Ishikawa (cell line): ENCODE measurements around the gene LARP4B.

Experiments
- CEBPB ChIP-seq: IDR thresholded peaks from 2 replicates; pipeline ENCODE4 v1.6.1; 2012
- CREB1 ChIP-seq: IDR thresholded peaks from 2 replicates; pipeline ENCODE4 v1.6.1; 2012; ENCODE audit warnings: low read depth
- EGR1 ChIP-seq: IDR thresholded peaks from 2 replicates; pipeline ENCODE4 v1.6.1; 2012
- EP300 ChIP-seq: IDR thresholded peaks from 2 replicates; pipeline ENCODE4 v1.6.1; 2012; ENCODE audit warnings: borderline replicate concordance
- FOXM1 ChIP-seq: IDR thresholded peaks from 2 replicates; pipeline ENCODE4 v1.6.1; 2012; ENCODE audit warnings: low read depth, borderline replicate concordance
- NFIC ChIP-seq: IDR thresholded peaks from 2 replicates; pipeline ENCODE4 v1.6.1; 2012
- RAD21 ChIP-seq: IDR thresholded peaks from 2 replicates; pipeline ENCODE4 v1.6.1; 2012; ENCODE audit warnings: low read depth
- TAF1 ChIP-seq: IDR thresholded peaks from 2 replicates; pipeline ENCODE4 v1.6.1; 2012; ENCODE audit warnings: low read depth, mild to moderate bottlenecking
- TCF12 ChIP-seq: IDR thresholded peaks from 2 replicates; pipeline ENCODE4 v1.6.1; 2012; ENCODE audit warnings: low read depth
- TEAD4 ChIP-seq: IDR thresholded peaks from 2 replicates; pipeline ENCODE4 v1.6.1; 2012
- YY1 ChIP-seq: IDR thresholded peaks from 2 replicates; pipeline ENCODE4 v1.6.1; 2012; ENCODE audit warnings: low read depth
- ZBTB7A ChIP-seq: IDR thresholded peaks from 2 replicates; pipeline ENCODE4 v1.6.1; 2012; ENCODE audit warnings: low read depth
- TF ChIP-seq, protein P1 (sequence below): IDR thresholded peaks from 2 replicates; pipeline ENCODE4 v1.6.1; 2012
- TF ChIP-seq, protein P2 (sequence below): IDR thresholded peaks from 2 replicates; pipeline ENCODE4 v1.6.1; 2012; ENCODE audit warnings: low read depth, mild to moderate bottlenecking
- TF ChIP-seq, protein P3 (sequence below): IDR thresholded peaks from 2 replicates; pipeline ENCODE4 v1.6.1; 2012

LARP4B gene

DNA sequence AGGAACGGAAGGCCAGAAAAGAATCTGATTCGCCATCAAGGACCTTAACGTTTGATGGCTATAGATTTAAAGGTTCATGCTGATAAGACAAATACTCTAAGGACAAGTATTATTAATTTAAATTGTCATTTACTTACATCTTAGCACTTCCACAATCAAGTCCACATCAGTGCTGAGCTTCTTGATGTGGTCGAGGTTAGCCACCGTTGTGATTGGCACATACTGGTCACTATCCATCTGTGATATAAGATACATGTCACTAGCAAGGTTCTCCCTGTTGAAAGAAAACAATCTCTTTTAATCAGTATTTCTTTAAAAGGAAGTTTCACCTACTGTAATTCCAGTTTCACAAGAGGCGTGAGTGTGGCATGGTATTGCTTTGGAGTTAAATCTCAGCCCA lies 88.7 kb downstream of the LARP4B start:
- no peak for TF ChIP-seq TAF1
- no peak for TF ChIP-seq ZBTB7A
- TF ChIP-seq EP300, result no peak
- TF ChIP-seq RAD21, result no peak
- no peak for TF ChIP-seq CREB1
- TF ChIP-seq YY1, result no peak
- TF ChIP-seq NFIC, result no peak
- no peak for TF ChIP-seq FOXM1
- no peak for TF ChIP-seq EGR1
- TF ChIP-seq, protein P1, sequence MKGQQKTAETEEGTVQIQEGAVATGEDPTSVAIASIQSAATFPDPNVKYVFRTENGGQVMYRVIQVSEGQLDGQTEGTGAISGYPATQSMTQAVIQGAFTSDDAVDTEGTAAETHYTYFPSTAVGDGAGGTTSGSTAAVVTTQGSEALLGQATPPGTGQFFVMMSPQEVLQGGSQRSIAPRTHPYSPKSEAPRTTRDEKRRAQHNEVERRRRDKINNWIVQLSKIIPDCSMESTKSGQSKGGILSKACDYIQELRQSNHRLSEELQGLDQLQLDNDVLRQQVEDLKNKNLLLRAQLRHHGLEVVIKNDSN, result no peak
- TF ChIP-seq CEBPB, result no peak
- no peak for TF ChIP-seq TCF12
- TF ChIP-seq, protein P2, sequence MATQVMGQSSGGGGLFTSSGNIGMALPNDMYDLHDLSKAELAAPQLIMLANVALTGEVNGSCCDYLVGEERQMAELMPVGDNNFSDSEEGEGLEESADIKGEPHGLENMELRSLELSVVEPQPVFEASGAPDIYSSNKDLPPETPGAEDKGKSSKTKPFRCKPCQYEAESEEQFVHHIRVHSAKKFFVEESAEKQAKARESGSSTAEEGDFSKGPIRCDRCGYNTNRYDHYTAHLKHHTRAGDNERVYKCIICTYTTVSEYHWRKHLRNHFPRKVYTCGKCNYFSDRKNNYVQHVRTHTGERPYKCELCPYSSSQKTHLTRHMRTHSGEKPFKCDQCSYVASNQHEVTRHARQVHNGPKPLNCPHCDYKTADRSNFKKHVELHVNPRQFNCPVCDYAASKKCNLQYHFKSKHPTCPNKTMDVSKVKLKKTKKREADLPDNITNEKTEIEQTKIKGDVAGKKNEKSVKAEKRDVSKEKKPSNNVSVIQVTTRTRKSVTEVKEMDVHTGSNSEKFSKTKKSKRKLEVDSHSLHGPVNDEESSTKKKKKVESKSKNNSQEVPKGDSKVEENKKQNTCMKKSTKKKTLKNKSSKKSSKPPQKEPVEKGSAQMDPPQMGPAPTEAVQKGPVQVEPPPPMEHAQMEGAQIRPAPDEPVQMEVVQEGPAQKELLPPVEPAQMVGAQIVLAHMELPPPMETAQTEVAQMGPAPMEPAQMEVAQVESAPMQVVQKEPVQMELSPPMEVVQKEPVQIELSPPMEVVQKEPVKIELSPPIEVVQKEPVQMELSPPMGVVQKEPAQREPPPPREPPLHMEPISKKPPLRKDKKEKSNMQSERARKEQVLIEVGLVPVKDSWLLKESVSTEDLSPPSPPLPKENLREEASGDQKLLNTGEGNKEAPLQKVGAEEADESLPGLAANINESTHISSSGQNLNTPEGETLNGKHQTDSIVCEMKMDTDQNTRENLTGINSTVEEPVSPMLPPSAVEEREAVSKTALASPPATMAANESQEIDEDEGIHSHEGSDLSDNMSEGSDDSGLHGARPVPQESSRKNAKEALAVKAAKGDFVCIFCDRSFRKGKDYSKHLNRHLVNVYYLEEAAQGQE, result no peak
- TF ChIP-seq TEAD4, result no peak
- TF ChIP-seq, protein P3, sequence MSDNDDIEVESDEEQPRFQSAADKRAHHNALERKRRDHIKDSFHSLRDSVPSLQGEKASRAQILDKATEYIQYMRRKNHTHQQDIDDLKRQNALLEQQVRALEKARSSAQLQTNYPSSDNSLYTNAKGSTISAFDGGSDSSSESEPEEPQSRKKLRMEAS, result no peak

DNA sequence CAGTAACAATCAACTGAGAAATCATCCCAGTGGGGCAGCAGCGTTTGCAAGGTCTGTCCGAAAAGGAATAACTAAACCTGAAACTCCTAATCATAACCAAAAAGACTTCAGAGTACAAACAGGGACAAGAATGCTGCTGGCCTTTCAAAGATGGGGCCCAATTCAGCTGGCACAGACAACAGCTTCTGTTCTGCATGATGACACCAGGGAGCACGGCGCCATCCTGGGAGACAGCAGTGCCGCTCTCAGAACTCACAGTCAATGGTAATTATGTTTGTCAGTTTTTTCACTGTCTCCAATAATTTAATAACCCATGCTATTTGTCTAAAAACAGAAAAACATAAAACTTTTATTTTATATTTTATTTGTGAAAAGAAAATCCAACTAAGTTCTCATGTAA lies 90.0 kb downstream of the LARP4B start:
- TF ChIP-seq TAF1 (no peak), TEAD4 (no peak), CREB1 (no peak), YY1 (no peak), FOXM1 (no peak), EGR1 (no peak)
- TF ChIP-seq, protein P3, result no peak

DNA sequence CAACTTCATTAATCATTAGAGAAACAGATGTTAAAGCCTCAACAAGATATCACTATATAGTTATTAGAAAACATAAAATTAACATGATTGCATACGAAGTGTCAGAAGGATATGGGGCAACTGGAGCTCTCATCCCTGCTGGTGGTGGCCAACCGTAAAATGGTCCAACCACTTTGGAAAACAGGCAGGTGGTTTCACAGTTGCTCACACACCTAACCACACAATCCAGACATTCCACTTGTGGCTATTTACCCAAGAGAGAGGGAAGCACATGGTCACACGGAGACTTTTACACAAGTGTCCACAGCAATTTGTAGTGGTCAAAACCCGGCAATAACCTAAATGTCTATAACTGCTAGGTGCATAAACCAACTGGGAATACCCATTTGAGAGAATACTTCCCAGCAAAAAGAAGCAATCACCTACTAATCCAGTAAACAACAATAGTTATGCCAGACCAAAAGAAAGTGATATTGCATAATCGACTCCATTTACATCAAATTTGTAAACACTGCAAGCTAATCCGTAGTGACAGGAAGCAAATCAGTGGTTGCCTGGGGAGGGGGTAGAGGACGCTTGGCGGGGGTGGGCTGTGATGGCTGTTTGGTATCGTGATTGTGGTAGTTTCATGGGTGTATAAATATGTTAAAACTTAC lies 91.8 kb downstream of the LARP4B start:
- TF ChIP-seq, protein P1, result no peak
- TF ChIP-seq CREB1 (no peak), FOXM1 (no peak), EGR1 (no peak), TCF12 (no peak), NFIC (no peak), TEAD4 (no peak)
- TF ChIP-seq, protein P3, result no peak

DNA sequence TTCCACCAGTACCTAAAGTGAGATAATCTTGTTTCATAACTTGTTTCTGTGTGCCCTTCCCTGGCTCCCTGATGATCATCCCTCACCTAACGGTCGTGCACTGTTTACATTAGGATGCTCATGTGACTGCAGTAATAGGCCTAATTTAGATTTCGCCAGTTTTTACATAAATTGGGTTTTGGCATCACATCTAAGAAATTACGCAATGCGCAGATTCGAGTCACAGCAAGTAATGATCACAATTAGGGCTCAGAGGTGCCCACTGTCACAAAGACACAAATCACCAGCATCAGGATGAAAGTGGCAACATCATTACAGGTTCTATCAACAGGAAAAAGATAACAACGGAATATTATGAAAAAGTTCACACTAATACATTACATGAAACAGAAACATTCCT lies 94.7 kb downstream of the LARP4B start:
- no peak for TF ChIP-seq EGR1
- 0 out of 2 replicates have a peak, but pooled peaks have one; percentile 55 for TF ChIP-seq CEBPB

DNA sequence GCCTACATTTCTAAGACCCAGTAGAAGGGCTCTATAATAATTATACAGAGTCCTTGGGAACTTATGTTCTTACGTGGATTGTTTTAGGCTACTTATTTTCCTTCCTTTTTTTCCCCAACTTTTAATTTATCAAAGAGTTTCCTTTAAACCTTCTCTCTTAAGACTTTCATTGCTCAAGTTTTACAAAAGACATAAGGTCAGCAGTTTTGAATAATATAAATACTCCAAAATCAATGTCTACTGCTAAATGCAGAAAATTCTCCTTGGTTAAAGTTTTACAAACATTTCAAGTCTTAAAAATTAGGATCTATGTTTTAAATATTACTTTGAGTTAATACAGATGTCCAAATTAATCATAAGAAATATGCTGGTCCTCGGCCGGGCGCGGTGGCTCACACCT lies 97.0 kb downstream of the LARP4B start:
- TF ChIP-seq, protein P2, result no peak
- TF ChIP-seq TCF12 (no peak), YY1 (no peak), TAF1 (no peak), CREB1 (no peak), EGR1 (no peak), FOXM1 (no peak), TEAD4 (no peak), ZBTB7A (no peak), NFIC (no peak), EP300 (no peak), CEBPB (no peak), RAD21 (no peak)
- TF ChIP-seq, protein P1, result no peak
- TF ChIP-seq, protein P3, result no peak
